SH-SY5Y (cell line): Measurements from ENCODE around the gene GSTA2.

Experiments
- GATA2 ChIP-seq: IDR thresholded peaks from 2 replicates; pipeline ENCODE4 v1.6.1; 2011; ENCODE audit warnings: mild to moderate bottlenecking, low read depth, low read length
- GATA3 ChIP-seq: IDR thresholded peaks from 2 replicates; pipeline ENCODE4 v1.6.1; 2011; ENCODE audit warnings: low read depth, mild to moderate bottlenecking, low read length, moderate library complexity

DNA sequence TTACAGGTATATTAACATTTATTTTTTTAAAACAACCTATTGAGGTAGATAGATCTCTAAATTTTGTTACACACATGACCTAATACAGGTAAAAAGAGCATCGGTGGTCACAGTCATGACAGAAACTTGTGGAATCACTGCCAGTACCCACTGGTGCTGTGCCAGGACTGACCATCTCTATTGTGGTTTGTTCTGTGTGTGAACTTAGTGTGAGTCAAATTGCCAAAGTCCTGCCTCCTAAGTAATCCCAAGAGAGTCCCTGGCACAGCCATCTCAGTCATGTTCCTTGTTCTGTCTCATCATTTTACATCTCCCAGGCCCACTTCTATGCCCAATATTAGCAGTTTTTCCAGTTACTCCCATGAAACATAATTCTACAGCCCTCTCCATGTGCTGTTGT lies 21.4 kb downstream of the GSTA2 start:
- no peak for TF ChIP-seq GATA2
- TF ChIP-seq GATA3 = no peak
